Measurements from ENCODE around the gene MGP. TPM values are rescaled to one million over a fixed set of nuclear protein-coding genes. Genes with fewer than 3 reads are reported as not detected.

Gene MGP
- not detected for polyA plus RNA-seq (2012; ENCODE audit: insufficient read depth, insufficient read length)

DNA sequence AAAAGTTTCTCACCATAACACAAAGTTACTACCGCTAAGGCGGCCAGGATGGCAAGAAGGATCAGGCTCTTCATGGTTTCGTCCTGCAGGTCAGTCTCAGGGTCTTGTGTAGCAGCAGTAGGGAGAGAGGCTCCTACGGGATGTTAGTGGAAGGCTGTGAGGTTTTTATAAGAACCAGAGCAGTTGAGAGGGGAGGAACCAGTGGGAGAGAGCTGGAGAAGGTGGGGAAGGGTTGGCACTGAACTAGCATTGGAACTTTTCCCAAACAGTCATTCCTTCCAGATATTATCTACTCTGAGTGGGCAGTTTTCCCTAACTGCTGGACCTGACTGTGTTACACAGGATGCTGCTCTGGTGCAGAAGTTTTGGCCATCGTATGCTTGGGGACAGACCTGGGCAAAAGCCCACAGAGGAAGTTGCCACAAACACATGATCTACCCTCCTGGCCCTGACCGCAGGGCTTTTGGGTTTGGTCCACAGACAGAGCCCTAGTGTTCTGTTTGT is at the start of gene MGP:
Gene MGP (minus strand): TSS at position 137 of the 504 bp plus-strand sequence. CDS start 63 bp downstream, at position 74.
- DNase-seq (ENCODE audit: low read depth, low spot score), result no peak

DNA sequence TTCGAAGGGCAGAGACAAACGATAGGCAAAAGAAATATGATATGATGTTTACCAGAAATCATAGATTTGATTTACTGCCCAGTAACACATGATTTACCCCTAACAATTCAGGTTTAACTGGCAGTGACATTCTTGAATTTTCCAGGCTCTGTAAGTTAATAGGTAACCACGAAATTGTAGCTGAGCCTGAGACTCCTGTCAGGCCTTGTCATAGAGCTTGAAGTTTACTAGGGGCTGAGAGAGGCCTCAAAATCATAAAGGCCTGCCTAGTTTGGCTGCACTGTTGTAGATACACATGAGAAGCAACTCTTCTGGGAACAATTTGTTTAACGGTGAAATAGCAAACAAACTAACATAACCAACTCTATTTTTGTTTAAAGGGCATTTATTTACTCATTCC is 49.4 kb upstream of the MGP start:
- no peak overlapping the region for H3K4me3 ChIP-seq (ENCODE audit: low read length)
- no peak for DNase-seq (ENCODE audit: low read depth, low spot score)

More for the DNA sequence above, at the start of gene MGP:
- no peak within 1 kb of the TSS for H3K4me3 ChIP-seq (ENCODE audit: low read length)

DNA sequence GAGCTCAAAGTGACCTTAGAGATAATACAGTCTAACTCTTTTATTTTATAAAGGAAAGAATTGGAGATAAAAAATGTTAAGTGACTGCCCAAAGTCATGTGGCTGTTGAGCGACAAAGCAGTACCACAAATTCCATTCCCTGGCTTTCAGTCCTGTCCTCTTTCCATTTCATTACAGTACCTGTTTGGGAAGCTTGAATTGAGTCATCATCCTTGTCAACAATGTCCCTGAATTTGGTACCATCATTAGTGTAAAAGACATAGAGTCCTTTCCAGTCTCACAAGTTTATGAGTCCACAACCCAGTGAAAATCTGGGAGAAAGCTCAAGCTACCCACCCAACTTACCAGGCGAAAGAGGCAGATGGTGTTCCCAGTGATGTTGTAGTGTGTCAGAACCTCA is 48.9 kb upstream of the MGP start:
- no peak for DNase-seq (ENCODE audit: low read depth, low spot score)
- no peak overlapping the region for H3K4me3 ChIP-seq (ENCODE audit: low read length)

DNA sequence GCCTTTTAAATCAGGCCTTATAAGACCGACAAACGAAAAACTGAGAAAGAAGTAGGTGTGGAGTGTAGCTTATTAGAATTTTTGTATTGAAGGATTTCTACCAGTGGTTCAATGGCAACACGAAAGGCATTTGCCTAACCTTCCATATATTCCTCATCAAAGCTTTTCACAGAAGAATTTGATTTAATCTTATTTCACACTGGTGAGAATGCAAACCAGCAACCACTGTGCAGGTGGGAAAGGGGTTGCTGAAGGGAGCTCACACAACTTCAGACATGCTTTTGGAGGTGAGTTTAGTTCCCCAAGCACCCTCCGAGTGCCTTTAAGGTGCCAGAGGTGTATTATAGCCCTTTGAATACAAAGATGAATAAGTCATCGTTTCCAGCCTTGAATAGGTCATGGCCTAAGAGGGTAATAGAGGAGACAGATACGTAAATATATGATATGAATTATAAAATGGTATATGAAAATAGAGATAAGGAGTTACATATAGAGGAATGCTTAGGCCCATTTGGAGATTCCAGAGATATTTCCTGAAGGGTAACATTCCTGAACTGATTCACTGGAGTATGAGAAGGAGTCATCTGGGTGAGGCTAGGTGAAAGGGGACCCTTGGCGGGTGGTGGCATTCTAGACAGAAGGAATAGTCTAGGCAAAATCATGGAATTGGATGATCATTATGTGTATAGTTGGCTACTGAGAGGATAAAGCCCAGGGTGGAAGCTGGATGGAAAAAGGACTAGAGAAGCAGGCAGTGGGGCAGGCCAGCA is 46.3 kb upstream of the MGP start:
- DNase-seq (ENCODE audit: low read depth, low spot score), result no peak
- H3K4me3 ChIP-seq (ENCODE audit: low read length), result no peak overlapping the region

DNA sequence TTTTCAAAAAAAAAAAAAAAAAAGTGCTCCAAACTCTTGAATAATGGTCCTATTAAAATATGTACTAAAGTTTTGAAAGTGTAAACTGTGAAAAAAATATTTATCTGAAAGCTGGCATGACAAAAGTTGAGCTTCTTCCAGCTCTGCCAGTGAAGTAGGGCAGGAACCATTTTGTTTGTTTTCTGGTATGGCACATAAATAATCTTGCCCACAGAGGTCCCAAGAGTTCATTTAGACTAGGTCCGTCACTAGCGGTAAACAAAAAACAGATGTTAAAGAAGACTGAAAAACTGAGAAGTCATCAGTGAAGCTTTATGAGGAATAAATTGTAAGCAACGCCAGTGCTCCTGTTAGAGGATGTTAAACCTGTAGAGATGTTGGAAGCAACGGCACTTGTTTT is 45.7 kb upstream of the MGP start:
- no peak overlapping the region for H3K4me3 ChIP-seq (ENCODE audit: low read length)
- no peak for DNase-seq (ENCODE audit: low read depth, low spot score)

GRCh38 chr12:14930299-14930698 is 44.6 kb upstream of the MGP start:
- H3K4me3 ChIP-seq (ENCODE audit: low read length), result no peak overlapping the region
- no peak for DNase-seq (ENCODE audit: low read depth, low spot score)

GRCh38 chr12:14928931-14929330 is 43.3 kb upstream of the MGP start:
- DNase-seq (ENCODE audit: low read depth, low spot score), result no peak
- no peak overlapping the region for H3K4me3 ChIP-seq (ENCODE audit: low read length)

DNA sequence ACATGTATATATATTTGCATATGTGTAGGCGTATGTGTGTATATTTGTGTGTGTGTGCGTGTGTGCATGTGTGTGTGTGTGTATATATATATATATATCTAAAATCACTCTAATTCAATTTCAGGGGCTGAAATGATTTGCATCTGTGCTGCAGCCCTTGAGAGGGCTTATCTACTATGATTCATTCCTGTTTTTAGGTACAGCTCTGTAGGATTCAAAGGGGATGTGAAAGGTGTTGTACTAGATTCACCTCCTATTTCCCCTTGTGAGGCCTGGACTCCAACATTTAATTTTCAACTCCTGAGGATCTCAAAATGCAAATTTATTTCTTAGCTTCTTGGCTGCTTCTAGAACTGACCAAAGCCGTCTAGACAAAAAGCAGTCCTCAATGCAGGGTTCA is 41.6 kb upstream of the MGP start:
- no peak for DNase-seq (ENCODE audit: low read depth, low spot score)
- no peak overlapping the region for H3K4me3 ChIP-seq (ENCODE audit: low read length)

DNA sequence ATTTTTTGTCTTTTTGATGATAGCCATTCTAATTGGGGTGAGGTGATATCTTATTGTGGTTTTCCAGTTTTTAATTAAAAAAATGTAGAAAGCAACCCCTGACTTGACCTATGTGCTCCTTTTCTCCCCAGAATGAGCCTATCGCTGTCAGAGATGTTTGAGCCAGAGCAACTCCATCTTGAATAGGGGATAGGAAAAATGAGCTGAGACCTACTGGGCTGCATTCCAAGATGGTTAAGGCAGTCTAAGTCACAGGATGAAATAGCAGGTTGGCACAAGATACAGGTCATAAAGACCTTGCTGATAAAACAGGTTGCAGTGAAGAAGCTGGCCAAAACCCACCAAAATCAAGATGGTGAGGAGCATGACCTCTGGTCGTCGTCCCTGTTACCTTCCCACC is 38.9 kb upstream of the MGP start:
- no peak for DNase-seq (ENCODE audit: low read depth, low spot score)
- H3K4me3 ChIP-seq (ENCODE audit: low read length), result no peak overlapping the region

- no peak overlapping the region for H3K4me3 ChIP-seq (ENCODE audit: low read length)
- no peak for DNase-seq (ENCODE audit: low read depth, low spot score)
Observed at GRCh38 chr12:14923944-14924343, 38.3 kb upstream of the MGP start.

DNA sequence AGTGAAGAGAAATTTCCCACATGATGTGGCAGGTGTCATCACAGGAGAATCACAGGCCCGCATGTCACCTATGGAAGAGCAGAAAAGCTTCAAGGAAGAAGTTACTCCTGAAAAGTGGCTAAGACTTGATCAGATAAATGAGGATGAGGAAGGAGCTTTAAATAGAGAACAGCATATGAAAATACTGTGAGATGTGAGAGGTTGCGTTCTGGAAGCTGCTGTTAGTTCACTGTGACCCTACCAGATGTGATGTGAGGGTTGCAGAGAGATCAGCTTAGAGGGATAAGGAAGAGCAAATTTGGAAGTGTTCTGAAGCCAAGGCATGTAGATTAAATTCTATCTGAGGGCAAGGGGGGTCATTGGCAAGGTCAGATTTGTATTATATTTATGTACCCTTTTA is 35.6 kb upstream of the MGP start:
- H3K4me3 ChIP-seq (ENCODE audit: low read length), result no peak overlapping the region
- DNase-seq (ENCODE audit: low read depth, low spot score), result no peak

- DNase-seq (ENCODE audit: low read depth, low spot score), result no peak
- no peak overlapping the region for H3K4me3 ChIP-seq (ENCODE audit: low read length)
Observed at GRCh38 chr12:14920475-14921126, 34.9 kb upstream of the MGP start.

- H3K4me3 ChIP-seq (ENCODE audit: low read length), result no peak overlapping the region
Observed at GRCh38 chr12:14919455-14919854, 33.8 kb upstream of the MGP start.

GRCh38 chr12:14915736-14916135 is 30.1 kb upstream of the MGP start:
- no peak overlapping the region for H3K4me3 ChIP-seq (ENCODE audit: low read length)
- no peak for DNase-seq (ENCODE audit: low read depth, low spot score)

More at GRCh38 chr12:14919455-14919854, 33.8 kb upstream of the MGP start:
- DNase-seq (ENCODE audit: low read depth, low spot score), result no peak

- no peak for DNase-seq (ENCODE audit: low read depth, low spot score)
- no peak overlapping the region for H3K4me3 ChIP-seq (ENCODE audit: low read length)
Observed at GRCh38 chr12:14913381-14913781, 27.7 kb upstream of the MGP start.

DNA sequence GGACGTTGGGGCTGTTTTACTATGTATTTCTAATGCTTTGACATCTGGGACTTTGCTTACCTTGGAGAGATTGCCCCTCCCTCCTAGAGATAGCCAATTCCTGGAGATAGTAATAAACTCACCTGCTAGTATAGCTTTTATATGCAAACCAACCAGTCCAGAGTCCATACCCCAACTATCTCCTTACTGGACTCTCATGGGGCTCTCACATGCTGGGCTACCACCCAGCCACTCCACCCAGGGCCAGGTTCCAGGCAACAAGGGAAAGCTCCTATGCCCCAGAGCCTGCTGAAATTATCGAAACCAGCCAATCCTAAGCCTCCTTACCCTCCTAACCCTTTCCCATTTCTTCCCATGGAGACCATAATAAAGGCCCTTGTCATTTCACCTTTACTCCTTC is 25.5 kb upstream of the MGP start:
- DNase-seq (ENCODE audit: low read depth, low spot score), result no peak
- no peak overlapping the region for H3K4me3 ChIP-seq (ENCODE audit: low read length)

GRCh38 chr12:14910090-14910915 is 24.6 kb upstream of the MGP start:
- no peak overlapping the region for H3K4me3 ChIP-seq (ENCODE audit: low read length)
- DNase-seq (ENCODE audit: low read depth, low spot score), result no peak

GRCh38 chr12:14907953-14908352 is 22.3 kb upstream of the MGP start:
- H3K4me3 ChIP-seq (ENCODE audit: low read length), result no peak overlapping the region
- DNase-seq (ENCODE audit: low read depth, low spot score), result no peak

DNA sequence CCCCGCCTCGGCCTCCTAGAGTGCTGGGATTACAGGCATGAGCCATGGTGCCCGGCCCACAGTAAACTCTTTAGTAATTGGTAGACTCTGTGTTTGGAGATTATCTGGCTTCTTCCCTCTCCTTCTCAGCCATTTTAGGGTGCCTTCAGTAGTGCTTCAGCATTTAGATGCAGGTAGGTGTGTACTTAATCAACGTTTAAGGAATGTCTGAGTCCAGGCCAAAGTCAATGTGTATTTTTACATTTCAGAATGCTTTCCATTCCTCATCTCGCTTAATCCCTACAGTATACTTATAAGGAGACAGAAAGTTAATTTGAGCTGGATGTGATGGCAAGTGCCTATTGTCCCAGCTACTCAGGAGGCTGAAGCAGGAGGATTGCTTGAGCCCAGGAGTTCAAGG is 20.5 kb upstream of the MGP start:
- no peak for DNase-seq (ENCODE audit: low read depth, low spot score)
- no peak overlapping the region for H3K4me3 ChIP-seq (ENCODE audit: low read length)
